Liver (tissue), 9 donors: ENCODE data around the gene PRELID3B. TPM values are rescaled to one million over a fixed set of nuclear protein-coding genes. Genes with fewer than 3 reads are reported as not detected.

Source experiments
- DNase-seq: peaks from one replicate; pipeline ENCODE4 v3.0.0-alpha.2; 2017; ENCODE audit warnings: low spot score
- H3K27ac ChIP-seq, 2 donors: one replicate each; pipeline ENCODE4 v1.7.0; 2013; ENCODE audit warnings: inconsistent platforms in 2 of 2, low read length in 2 of 2, control low read depth in 1 of 2, low read depth in 1 of 2, mild to moderate bottlenecking in 1 of 2
- H3K27me3 ChIP-seq, 4 donors: one replicate each; pipeline versions ENCODE4 v1.6.1 to v1.7.0; 2013; ENCODE audit warnings: low read length in 3 of 4, inconsistent platforms in 1 of 4, mild to moderate bottlenecking in 1 of 4, moderate library complexity in 1 of 4; ENCODE audit not compliant: control insufficient read depth in 4 of 4, insufficient read depth in 4 of 4
- H3K36me3 ChIP-seq, 4 donors: one replicate each; pipeline versions ENCODE4 v1.6.1 to v1.7.0; 2013; ENCODE audit warnings: low read length in 3 of 4, mild to moderate bottlenecking in 3 of 4, low read depth in 1 of 4, moderate library complexity in 1 of 4; ENCODE audit not compliant: control insufficient read depth in 4 of 4, insufficient read depth in 3 of 4
- H3K4me1 ChIP-seq, 4 donors: one replicate each; pipeline versions ENCODE4 v1.6.1 to v1.7.0; 2013; ENCODE audit warnings: low read length in 3 of 4, mild to moderate bottlenecking in 3 of 4, moderate library complexity in 1 of 4; ENCODE audit not compliant: control insufficient read depth in 4 of 4, insufficient read depth in 4 of 4
- H3K4me3 ChIP-seq, 3 donors: one replicate each; pipeline versions ENCODE4 v1.6.1 to v1.7.0; 2013; ENCODE audit warnings: low read length in 3 of 3, control low read depth in 1 of 3, low read depth in 1 of 3, mild to moderate bottlenecking in 1 of 3
- H3K9ac ChIP-seq, 2 donors: one replicate each; pipeline ENCODE4 v1.7.0; 2013; ENCODE audit warnings: low read length in 2 of 2, mild to moderate bottlenecking in 2 of 2, moderate library complexity in 2 of 2, control low read depth in 1 of 2, low read depth in 1 of 2
- H3K9me3 ChIP-seq, 4 donors: one replicate each; pipeline versions ENCODE4 v1.6.1 to v1.7.0; 2013; ENCODE audit warnings: low read length in 3 of 4; ENCODE audit not compliant: control insufficient read depth in 4 of 4
- EGR1 ChIP-seq, 2 donors: IDR thresholded peaks; 2 replicates each; pipeline ENCODE4 v1.6.1; 2016 to 2018; ENCODE audit warnings: antibody characterized with exemption in 2 of 2, low read depth in 2 of 2
- FOXA1 ChIP-seq: IDR thresholded peaks from 2 replicates; pipeline ENCODE4 v1.6.1; 2016; ENCODE audit warnings: antibody characterized with exemption
- FOXA2 ChIP-seq: IDR thresholded peaks from 2 replicates; pipeline ENCODE4 v1.6.1; 2016; ENCODE audit warnings: antibody characterized with exemption
- HNF4A ChIP-seq, 2 donors: conservative IDR thresholded peaks; 2 replicates each; pipeline ENCODE4 v1.6.1; 2016; ENCODE audit warnings: antibody characterized with exemption in 2 of 2, mild to moderate bottlenecking in 2 of 2
- JUND ChIP-seq, 2 donors: IDR thresholded peaks; 2 replicates each; pipeline ENCODE4 v1.6.1; 2016; ENCODE audit warnings: antibody characterized with exemption in 2 of 2
- RAD21 ChIP-seq, 2 donors: IDR thresholded peaks; 2 replicates each; pipeline ENCODE4 v1.6.1; 2016; ENCODE audit warnings: antibody characterized with exemption in 2 of 2, mild to moderate bottlenecking in 2 of 2
- RXRA ChIP-seq, 2 donors: IDR thresholded peaks; 2 replicates each; pipeline ENCODE4 v1.6.1; 2017 to 2018; ENCODE audit warnings: antibody characterized with exemption in 2 of 2, mild to moderate bottlenecking in 1 of 2
- SP1 ChIP-seq: IDR thresholded peaks from 2 replicates; pipeline ENCODE4 v1.6.1; 2018; ENCODE audit warnings: antibody characterized with exemption, mild to moderate bottlenecking
- TAF1 ChIP-seq: conservative IDR thresholded peaks from 2 replicates; pipeline ENCODE4 v1.6.1; 2016; ENCODE audit warnings: antibody characterized with exemption, mild to moderate bottlenecking
- YY1 ChIP-seq: IDR thresholded peaks from 2 replicates; pipeline ENCODE4 v1.6.1; 2016; ENCODE audit warnings: antibody characterized with exemption, mild to moderate bottlenecking
- WGBS: extraction: QIAGEN DNeasy Blood & Tissue Kit; methylation state at CpG from one replicate; pipeline ENCODE4 v1.1.7; 2013; 5-methylcytosine and 5-hydroxymethylcytosine counted together
- polyA plus RNA-seq, 2 donors: library from polyadenylated mRNA; stranded (reverse) in 1 of 2; unstranded in 1 of 2; fragments of 200-250 nt in 1 of 2; fragments of >200 nt in 1 of 2; fragmentation: Nextera tagmentation in 1 of 2; extraction: Ambion mirVana in 1 of 2; gene quantifications; one replicate each; pipeline versions ENCODE4 v1.2.1 to v1.2.3, GENCODE V29; 2013 to 2015
- total RNA-seq, 2 donors: library from RNA; depleted of rRNA; stranded (reverse); fragments of >200 nt; gene quantifications; one replicate each; pipeline ENCODE4 v1.2.3, GENCODE V29; 2014
- TF ChIP-seq, protein P1 (sequence below): IDR thresholded peaks from 2 replicates; pipeline ENCODE4 v1.6.1; 2016; ENCODE audit warnings: antibody characterized with exemption, mild to moderate bottlenecking
- TF ChIP-seq, protein P2 (sequence below): IDR thresholded peaks from 2 replicates; pipeline ENCODE4 v1.6.1; 2016; ENCODE audit warnings: antibody characterized with exemption
- TF ChIP-seq, protein P3 (sequence below): IDR thresholded peaks from 2 replicates; pipeline ENCODE4 v1.6.1; 2016; ENCODE audit warnings: antibody characterized with exemption
- TF ChIP-seq, protein P4 (sequence below): fragments of 150-350 bp; IDR thresholded peaks from 2 replicates; pipeline ENCODE4 v1.5.1; 2017; ENCODE audit warnings: improper control_type of control experiment, low read depth, low read length; ENCODE audit not compliant: missing input control
- TF ChIP-seq, protein P5 (sequence below): IDR thresholded peaks from 2 replicates; pipeline ENCODE4 v1.6.1; 2016; ENCODE audit warnings: antibody characterized with exemption
- donor health status: healthy.
- donor health status: healthy.
- donor health status: healthy.
- donor health status: healthy.
- donor health status: healthy.

The PRELID3B gene
- total and polyA plus RNA-seq, 4 donors = 18.2 to 38.1 (median 25.3) TPM

DNA sequence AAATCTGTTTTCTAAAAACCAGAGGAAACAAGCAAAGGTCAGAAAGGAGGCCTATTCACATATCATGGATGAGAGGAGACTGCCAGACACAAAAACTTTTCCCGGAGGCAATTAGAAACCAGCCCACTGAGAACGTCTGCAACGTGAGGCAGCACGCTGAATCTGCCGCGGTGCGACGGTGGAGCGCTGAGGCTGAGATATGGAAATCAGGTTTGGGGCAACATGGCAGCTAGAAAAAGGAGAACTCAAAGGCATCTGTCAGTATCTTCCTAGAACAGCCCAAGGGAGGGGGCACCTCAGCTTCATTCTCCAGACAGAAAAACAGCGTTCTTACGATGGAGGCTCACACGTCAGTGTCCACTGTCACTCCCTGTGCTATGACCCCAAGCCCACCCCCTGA, 5.2 kb downstream of the PRELID3B start:
- H3K27ac ChIP-seq = no peak overlapping the region
- no peak overlapping the region for H3K9ac ChIP-seq
- peaks cover 11 to 38% (median 31%) of the 10 kb centered on the region in 4 donors for H3K36me3 ChIP-seq
- no peaks in the 10 kb centered on the region for H3K27me3 ChIP-seq
- WGBS = 96% methylated on average over 12 of the region's 12 CpGs
- DNase-seq = no peak
- peaks cover 8 to 22% (median 20%) of the 10 kb centered on the region in 4 donors for H3K4me1 ChIP-seq
- TF ChIP-seq, protein P1, sequence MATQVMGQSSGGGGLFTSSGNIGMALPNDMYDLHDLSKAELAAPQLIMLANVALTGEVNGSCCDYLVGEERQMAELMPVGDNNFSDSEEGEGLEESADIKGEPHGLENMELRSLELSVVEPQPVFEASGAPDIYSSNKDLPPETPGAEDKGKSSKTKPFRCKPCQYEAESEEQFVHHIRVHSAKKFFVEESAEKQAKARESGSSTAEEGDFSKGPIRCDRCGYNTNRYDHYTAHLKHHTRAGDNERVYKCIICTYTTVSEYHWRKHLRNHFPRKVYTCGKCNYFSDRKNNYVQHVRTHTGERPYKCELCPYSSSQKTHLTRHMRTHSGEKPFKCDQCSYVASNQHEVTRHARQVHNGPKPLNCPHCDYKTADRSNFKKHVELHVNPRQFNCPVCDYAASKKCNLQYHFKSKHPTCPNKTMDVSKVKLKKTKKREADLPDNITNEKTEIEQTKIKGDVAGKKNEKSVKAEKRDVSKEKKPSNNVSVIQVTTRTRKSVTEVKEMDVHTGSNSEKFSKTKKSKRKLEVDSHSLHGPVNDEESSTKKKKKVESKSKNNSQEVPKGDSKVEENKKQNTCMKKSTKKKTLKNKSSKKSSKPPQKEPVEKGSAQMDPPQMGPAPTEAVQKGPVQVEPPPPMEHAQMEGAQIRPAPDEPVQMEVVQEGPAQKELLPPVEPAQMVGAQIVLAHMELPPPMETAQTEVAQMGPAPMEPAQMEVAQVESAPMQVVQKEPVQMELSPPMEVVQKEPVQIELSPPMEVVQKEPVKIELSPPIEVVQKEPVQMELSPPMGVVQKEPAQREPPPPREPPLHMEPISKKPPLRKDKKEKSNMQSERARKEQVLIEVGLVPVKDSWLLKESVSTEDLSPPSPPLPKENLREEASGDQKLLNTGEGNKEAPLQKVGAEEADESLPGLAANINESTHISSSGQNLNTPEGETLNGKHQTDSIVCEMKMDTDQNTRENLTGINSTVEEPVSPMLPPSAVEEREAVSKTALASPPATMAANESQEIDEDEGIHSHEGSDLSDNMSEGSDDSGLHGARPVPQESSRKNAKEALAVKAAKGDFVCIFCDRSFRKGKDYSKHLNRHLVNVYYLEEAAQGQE = no peak
- TF ChIP-seq TAF1 = no peak
- no peak for TF ChIP-seq HNF4A (conservative IDR thresholded peaks at IDR 0.05)
- TF ChIP-seq, protein P2, sequence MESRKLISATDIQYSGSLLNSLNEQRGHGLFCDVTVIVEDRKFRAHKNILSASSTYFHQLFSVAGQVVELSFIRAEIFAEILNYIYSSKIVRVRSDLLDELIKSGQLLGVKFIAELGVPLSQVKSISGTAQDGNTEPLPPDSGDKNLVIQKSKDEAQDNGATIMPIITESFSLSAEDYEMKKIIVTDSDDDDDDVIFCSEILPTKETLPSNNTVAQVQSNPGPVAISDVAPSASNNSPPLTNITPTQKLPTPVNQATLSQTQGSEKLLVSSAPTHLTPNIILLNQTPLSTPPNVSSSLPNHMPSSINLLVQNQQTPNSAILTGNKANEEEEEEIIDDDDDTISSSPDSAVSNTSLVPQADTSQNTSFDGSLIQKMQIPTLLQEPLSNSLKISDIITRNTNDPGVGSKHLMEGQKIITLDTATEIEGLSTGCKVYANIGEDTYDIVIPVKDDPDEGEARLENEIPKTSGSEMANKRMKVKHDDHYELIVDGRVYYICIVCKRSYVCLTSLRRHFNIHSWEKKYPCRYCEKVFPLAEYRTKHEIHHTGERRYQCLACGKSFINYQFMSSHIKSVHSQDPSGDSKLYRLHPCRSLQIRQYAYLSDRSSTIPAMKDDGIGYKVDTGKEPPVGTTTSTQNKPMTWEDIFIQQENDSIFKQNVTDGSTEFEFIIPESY = no peak
- no peak for TF ChIP-seq SP1
- no peak for TF ChIP-seq EGR1 (IDR thresholded peaks at IDR 0.05; ENCODE audit: low read depth in 2 of 2)
- no peak overlapping the region for H3K4me3 ChIP-seq
- H3K9me3 ChIP-seq = no peaks in the 10 kb centered on the region

DNA sequence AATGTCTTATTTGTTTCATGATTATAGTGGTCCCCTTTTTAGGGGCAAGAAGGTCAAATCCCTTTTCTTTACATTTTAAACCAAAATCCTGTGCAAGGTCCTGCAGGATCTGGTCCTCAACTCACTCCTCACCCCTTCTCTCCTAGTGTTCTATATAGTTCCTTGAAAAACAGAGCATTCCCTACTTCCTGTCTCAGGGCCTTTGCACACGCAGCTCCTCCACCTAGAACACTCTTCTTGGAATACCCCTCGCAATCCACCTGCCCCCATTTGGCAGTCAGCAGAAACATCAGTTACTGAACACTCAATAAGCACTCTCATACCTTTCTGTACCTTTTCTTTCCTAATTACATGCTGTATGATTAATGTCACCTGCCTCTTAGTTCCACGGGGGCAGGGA, 7.2 kb downstream of the PRELID3B start:
- no peaks in the 10 kb centered on the region for H3K9me3 ChIP-seq
- DNase-seq = no peak
- peaks cover 4 to 16% (median 13%) of the 10 kb centered on the region in 4 donors for H3K4me1 ChIP-seq
- no peak overlapping the region for H3K9ac ChIP-seq
- no peak overlapping the region for H3K4me3 ChIP-seq
- no peak overlapping the region for H3K27ac ChIP-seq
- no peak for TF ChIP-seq FOXA2
- TF ChIP-seq RAD21 (IDR thresholded peaks at IDR 0.05) = no peak
- no peak for TF ChIP-seq FOXA1
- TF ChIP-seq, protein P3, sequence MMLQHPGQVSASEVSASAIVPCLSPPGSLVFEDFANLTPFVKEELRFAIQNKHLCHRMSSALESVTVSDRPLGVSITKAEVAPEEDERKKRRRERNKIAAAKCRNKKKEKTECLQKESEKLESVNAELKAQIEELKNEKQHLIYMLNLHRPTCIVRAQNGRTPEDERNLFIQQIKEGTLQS = no peak
- TF ChIP-seq, protein P4, sequence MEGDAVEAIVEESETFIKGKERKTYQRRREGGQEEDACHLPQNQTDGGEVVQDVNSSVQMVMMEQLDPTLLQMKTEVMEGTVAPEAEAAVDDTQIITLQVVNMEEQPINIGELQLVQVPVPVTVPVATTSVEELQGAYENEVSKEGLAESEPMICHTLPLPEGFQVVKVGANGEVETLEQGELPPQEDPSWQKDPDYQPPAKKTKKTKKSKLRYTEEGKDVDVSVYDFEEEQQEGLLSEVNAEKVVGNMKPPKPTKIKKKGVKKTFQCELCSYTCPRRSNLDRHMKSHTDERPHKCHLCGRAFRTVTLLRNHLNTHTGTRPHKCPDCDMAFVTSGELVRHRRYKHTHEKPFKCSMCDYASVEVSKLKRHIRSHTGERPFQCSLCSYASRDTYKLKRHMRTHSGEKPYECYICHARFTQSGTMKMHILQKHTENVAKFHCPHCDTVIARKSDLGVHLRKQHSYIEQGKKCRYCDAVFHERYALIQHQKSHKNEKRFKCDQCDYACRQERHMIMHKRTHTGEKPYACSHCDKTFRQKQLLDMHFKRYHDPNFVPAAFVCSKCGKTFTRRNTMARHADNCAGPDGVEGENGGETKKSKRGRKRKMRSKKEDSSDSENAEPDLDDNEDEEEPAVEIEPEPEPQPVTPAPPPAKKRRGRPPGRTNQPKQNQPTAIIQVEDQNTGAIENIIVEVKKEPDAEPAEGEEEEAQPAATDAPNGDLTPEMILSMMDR = no peak
- TF ChIP-seq JUND (IDR thresholded peaks at IDR 0.05) = no peak
- TF ChIP-seq RXRA (IDR thresholded peaks at IDR 0.05) = no peak
- TF ChIP-seq EGR1 (IDR thresholded peaks at IDR 0.05; ENCODE audit: low read depth in 2 of 2) = no peak
- TF ChIP-seq, protein P1 = no peak
- TF ChIP-seq SP1 = no peak
- TF ChIP-seq, protein P5, sequence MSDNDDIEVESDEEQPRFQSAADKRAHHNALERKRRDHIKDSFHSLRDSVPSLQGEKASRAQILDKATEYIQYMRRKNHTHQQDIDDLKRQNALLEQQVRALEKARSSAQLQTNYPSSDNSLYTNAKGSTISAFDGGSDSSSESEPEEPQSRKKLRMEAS = no peak
- no peak for TF ChIP-seq YY1
- TF ChIP-seq HNF4A (conservative IDR thresholded peaks at IDR 0.05) = no peak
- H3K36me3 ChIP-seq = peaks cover 11 to 38% (median 31%) of the 10 kb centered on the region in 4 donors
- no peaks in the 10 kb centered on the region for H3K27me3 ChIP-seq
- WGBS = 86% methylated on average over 3 of the region's 3 CpGs
